22Rv1 (cell line): ENCODE results near the gene MYH9.
"Not testable (repeated sequence)": the region's sequence is repeated elsewhere in the genome, so short reads cannot be mapped to it uniquely, and the experiment has no call there.

Source experiments
- H3K27ac ChIP-seq: fragments of 450-650 bp; 2 replicates; pipeline ENCODE4 v1.5.1; 2017
- CTCF ChIP-seq: fragments of 450-650 bp; IDR thresholded peaks from 2 replicates; pipeline ENCODE4 v1.5.1; 2017; ENCODE audit warnings: mild to moderate bottlenecking
- ZFX ChIP-seq: fragments of 450-650 bp; IDR thresholded peaks from 2 replicates; pipeline ENCODE4 v1.6.1; 2017; ENCODE audit warnings: antibody characterized with exemption, borderline replicate concordance

MYH9 gene

GRCh38 chr22:36282328-36282831 is 105.4 kb downstream of the MYH9 start:
- H3K27ac ChIP-seq = no peak overlapping the region
- TF ChIP-seq ZFX (no peak), CTCF (no peak)

GRCh38 chr22:36281781-36282327 is 105.9 kb downstream of the MYH9 start:
- no peak for TF ChIP-seq CTCF
- no peak overlapping the region for H3K27ac ChIP-seq

GRCh38 chr22:36280379-36280778 is 107.4 kb downstream of the MYH9 start:
- TF ChIP-seq ZFX (no peak), CTCF (no peak)
- no peak overlapping the region for H3K27ac ChIP-seq

- no peak for TF ChIP-seq ZFX
- TF ChIP-seq CTCF = no peak
- no peak overlapping the region for H3K27ac ChIP-seq
These were observed 108.5 kb downstream of the MYH9 start for GRCh38 chr22:36279219-36279666.

- H3K27ac ChIP-seq = no peak overlapping the region
- TF ChIP-seq ZFX = no peak
- peak; percentile 91 for TF ChIP-seq CTCF
These were observed 110.1 kb downstream of the MYH9 start for GRCh38 chr22:36277482-36278291.

- no peak for TF ChIP-seq CTCF
- TF ChIP-seq ZFX = no peak
- H3K27ac ChIP-seq = no peak overlapping the region
These were observed 113.2 kb downstream of the MYH9 start for GRCh38 chr22:36274531-36274930.

- H3K27ac ChIP-seq = not testable (repeated sequence)
These were observed 115.8 kb downstream of the MYH9 start for GRCh38 chr22:36271951-36272350.

GRCh38 chr22:36271231-36271630 is 116.5 kb downstream of the MYH9 start:
- not testable (repeated sequence) for H3K27ac ChIP-seq
